ENCODE data around the gene BRAF.
"Not testable (repeated sequence)": the region's sequence is repeated elsewhere in the genome, so short reads cannot be mapped to it uniquely, and the experiment has no call there.

BRAF gene

DNA sequence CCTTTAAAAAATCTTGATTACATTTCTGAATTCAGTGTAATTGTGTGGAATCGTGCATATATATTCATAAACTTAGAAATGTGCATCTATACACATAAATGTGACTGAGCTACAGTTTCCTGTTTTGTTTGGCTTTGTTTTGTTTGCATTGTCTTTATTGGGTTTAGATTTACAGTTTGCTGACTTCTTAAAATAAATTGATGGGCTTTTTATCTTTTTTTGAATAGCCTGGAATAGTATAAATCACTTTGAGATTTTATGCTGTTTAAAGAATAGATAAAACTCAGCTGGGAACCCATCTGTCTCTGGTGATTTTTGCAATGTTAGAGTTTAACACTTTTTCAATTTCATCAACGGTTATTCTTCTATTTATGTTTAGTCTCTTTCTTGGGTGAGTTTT lies 21.2 kb upstream of the BRAF start:
- no peak overlapping the region for H3K4me3 ChIP-seq (ENCODE audit: low read length)
- DNase-seq (ENCODE audit: low read depth): no peak
- TF ChIP-seq, protein P1, sequence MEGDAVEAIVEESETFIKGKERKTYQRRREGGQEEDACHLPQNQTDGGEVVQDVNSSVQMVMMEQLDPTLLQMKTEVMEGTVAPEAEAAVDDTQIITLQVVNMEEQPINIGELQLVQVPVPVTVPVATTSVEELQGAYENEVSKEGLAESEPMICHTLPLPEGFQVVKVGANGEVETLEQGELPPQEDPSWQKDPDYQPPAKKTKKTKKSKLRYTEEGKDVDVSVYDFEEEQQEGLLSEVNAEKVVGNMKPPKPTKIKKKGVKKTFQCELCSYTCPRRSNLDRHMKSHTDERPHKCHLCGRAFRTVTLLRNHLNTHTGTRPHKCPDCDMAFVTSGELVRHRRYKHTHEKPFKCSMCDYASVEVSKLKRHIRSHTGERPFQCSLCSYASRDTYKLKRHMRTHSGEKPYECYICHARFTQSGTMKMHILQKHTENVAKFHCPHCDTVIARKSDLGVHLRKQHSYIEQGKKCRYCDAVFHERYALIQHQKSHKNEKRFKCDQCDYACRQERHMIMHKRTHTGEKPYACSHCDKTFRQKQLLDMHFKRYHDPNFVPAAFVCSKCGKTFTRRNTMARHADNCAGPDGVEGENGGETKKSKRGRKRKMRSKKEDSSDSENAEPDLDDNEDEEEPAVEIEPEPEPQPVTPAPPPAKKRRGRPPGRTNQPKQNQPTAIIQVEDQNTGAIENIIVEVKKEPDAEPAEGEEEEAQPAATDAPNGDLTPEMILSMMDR (conservative IDR thresholded peaks at IDR 0.05; ENCODE audit: low read length): no peak

DNA sequence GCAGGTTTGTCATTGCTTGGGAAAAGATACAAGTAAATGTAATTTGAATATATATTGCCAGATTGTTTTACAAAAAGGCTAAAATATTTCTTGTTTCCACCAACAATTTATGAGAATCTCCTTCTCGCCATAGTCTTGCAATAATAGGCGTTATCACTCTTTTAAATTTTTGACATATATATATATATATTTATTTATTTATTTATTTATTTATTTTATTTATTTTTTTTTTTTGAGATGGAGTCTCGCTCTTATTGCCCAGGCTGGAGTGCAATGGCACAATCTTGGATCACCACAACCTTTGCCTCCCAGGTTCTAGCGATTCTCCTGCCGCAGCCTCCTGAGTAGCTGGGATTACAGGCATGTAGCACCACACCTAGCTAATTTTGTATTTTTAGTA lies 17.5 kb upstream of the BRAF start:
- DNase-seq (ENCODE audit: low read depth); H3K4me3 ChIP-seq (ENCODE audit: low read length): not testable (repeated sequence)

DNA sequence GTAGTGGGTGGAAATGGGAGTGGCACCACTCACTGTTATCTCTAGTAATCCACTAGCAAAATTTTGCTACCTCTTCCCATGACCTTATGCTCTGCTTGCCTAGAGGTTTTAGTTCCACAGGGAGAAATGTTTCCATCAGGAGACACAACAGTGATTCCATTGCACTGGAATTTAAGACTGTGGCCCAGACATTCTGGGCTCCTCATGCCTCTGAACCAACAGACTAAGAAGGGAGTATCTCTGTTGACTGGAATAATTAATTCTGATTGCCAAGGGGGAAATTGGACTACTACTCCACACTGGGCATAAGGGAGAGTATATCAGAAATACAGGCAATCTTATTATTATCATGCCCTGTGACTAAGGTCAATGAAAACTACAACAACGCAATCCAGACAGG lies 16.2 kb upstream of the BRAF start:
- TF ChIP-seq, protein P1 (conservative IDR thresholded peaks at IDR 0.05; ENCODE audit: low read length): no peak
- DNase-seq (ENCODE audit: low read depth): no peak
- H3K4me3 ChIP-seq (ENCODE audit: low read length): no peak overlapping the region

DNA sequence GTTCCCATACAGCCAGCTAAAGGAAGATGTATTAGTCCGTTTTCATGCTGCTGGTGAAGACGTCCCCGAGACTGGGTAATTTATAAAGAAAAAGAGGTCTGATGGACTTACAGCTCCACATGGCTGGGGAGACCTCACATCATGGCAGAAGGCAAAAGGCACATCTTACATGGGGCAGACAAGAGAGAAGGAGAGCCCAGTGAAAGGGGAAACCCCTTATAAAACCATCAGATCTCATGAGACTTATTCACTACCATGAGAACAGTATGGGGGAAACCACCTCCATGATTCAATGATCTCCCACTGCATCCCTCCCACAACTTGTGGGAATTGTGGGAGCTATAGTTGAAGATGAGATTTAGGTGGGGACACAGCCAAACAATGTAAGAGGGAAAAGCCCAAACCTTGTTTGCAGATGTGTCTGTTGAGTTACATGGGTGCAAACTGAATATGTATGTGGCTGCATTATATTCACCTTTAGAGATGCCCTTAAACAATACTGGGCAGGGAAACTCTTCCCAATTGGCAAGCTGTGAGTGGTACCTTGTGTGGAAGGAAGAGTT lies 13.1 kb upstream of the BRAF start:
- TF ChIP-seq, protein P1 (conservative IDR thresholded peaks at IDR 0.05; ENCODE audit: low read length): no peak

DNA sequence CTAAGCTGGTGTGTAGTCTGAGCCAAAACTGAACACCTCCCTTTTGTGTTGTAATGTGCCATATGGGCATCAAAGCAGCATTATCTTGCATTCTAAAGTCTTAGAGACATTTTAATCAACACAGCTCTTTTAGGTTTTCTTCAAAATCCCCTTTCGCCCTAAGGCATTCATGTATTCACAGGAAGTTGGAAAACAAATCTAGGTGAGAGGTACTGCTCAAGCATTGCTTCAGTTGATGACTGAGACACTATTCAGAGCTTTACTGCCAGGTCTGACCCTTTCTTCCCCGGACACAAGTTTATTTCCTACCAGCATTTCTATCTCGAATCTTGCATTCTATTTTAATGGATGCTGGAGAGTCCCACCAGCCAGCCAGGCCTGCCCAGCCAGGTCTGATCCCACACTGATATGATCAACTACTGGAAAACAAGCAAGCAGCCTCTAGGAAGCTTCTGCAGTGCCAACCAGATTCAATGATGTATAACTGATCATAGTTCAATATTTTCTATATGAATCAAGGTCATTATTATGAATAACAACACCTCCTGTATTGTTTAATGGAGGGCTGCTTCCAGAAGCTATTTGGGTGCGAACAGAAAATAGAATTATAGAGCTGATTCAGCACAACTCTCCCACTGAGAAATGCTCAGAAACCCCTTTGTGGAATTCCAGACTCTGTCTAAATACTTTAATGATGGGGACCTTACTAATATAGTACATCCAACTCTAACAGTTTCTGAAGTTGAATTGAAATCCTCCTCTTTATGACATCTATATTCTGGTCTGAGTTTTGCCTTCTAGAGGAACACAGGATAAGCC lies 4.0 kb upstream of the BRAF start:
- no peak overlapping the region for H3K4me3 ChIP-seq (ENCODE audit: low read length)
- DNase-seq (ENCODE audit: low read depth): no peak
- TF ChIP-seq, protein P1 (conservative IDR thresholded peaks at IDR 0.05; ENCODE audit: low read length): no peak

More for the DNA sequence above, 13.1 kb upstream of the BRAF start:
- no peak for DNase-seq (ENCODE audit: low read depth)
- no peak overlapping the region for H3K4me3 ChIP-seq (ENCODE audit: low read length)

DNA sequence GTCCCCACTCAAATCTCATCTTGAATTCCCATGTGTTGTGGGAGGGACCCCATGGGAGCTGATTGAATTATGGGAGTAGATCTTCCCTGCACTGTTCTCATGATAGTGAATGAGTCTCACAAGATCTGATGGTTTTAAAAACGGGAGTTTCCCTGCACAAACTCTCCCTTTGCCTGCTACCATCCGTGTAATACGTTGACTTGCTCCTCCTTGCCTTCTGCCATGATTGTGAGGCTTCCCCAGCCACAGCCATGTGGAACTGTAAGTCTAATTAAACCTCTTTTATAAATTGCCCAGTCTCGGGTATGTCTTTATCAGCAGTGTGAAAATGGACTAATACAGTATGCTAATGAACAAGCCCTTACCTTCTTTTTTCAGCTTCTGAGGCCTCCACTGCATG lies 3.2 kb upstream of the BRAF start:
- not testable (repeated sequence) for DNase-seq (ENCODE audit: low read depth); H3K4me3 ChIP-seq (ENCODE audit: low read length)

DNA sequence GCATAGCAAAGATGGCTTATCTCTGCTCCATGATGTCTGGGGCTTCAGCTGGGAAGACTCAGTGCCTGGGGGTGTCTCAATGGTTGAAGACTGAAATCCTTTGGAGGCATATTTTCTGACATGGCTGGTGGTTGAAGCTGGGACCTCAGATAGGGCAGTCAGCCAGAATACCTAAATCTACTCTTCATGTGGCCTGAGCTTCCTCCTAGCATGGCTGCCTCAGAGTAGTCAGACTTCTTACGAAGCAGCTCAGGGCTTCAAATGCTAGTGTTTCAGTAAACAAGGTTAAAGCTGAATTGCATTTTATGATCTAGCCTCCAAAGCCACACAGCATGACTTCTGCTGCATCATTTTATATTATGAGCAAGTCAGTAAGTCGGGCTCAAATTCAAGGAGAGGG lies 2.6 kb upstream of the BRAF start:
- DNase-seq (ENCODE audit: low read depth): no peak
- TF ChIP-seq, protein P1 (conservative IDR thresholded peaks at IDR 0.05; ENCODE audit: low read length): no peak
- no peak overlapping the region for H3K4me3 ChIP-seq (ENCODE audit: low read length)

DNA sequence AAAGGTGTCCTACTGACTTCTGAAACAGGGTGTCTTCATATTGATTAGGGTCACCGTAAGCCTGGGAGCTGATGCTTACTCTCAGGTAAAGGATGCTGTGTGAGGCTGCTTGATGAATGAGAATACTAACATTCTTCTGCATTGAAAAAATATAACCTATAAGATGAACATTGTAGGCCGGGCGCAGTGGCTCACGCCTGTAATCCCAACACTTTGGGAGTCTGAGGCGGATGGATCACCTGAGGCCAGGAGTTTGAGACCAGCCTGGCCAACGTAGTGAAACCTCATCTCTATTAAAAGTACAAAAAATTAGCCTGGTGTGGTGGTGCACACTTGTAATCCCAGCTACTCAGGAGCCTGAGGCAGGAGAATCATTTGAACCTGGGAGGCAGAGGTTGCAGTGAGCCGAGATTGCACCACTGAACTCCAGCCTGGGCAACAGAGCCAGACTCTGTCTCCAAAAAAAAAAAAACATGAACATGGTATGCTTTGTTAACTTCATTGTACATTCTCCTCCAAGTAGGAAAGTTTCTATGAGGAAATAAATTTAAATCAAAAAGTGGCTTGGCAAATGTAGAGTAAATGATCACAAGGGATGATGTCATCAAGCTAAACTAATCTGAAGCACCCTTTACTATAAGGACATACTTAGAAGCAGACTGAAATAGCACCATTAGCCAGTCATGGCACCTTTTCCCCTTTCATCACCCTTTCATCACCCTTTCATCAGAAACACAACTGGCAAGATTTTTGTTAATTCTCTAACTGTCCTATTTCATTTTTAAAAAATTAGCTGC lies 1.5 kb upstream of the BRAF start:
- no peak for DNase-seq (ENCODE audit: low read depth)
- TF ChIP-seq, protein P1 (conservative IDR thresholded peaks at IDR 0.05; ENCODE audit: low read length): no peak
- no peak overlapping the region for H3K4me3 ChIP-seq (ENCODE audit: low read length)

Measured in AG10803 (cell line).